Measurements from ENCODE around the gene LRMDA.

The LRMDA gene

DNA sequence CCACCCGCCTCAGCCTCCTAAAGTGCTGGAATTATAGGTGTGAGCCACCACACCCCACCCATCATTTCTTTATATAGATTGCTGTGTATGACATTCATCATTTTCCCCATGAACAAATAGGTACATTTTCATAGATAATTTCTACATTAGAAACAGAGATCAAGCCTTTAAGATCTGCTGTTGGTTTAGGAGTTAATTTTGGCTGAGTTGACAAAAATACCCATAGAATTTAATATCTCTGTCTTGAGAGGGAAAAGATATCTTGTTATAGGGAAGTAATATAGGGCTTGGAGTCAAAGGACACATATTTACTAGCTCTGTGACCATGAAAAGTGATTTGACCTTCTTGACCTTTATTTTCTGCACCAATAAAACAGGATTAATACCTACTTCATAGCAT lies 51.8 kb downstream of the LRMDA start:
- Histone ChIP-seq H3K27ac (ENCODE audit: low read depth, low read length) (no peak overlapping the region), H3K9ac (ENCODE audit: low read depth, low read length) (no peak overlapping the region), H3K4me3 (ENCODE audit: low read length) (no peak overlapping the region), H3K36me3 (ENCODE audit: insufficient read depth, low read length) (no peaks in the 10 kb centered on the region), H3K4me1 (ENCODE audit: insufficient read depth, low read length) (no peaks in the 10 kb centered on the region), H3K9me3 (ENCODE audit: insufficient read depth, low read depth, low read length) (no peaks in the 10 kb centered on the region), H3K27me3 (ENCODE audit: insufficient read depth, low read length) (peaks cover under 1% of the 10 kb centered on the region; the same call in 1 of the 2 replicates)
- WGBS, result 100% methylated on average over 1 of the region's 1 CpG

DNA sequence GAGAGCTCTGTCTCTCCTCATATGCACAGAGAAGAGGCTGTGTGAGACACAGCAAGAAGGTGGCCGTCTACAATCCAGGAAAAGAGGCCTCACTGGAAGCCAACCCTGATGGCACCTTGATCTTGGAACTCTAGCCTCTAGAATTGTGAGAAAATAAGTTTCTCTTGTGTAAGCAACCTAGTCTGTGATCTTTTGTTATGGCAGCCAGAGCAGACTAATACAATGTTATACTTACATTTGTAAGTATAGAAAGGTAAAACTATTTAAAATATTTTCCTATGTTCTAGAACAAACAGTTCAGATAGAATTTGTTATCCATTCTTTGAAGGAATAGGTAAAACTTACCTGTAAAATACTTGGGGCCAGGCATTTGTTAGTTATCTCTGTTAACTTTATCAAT lies 53.3 kb downstream of the LRMDA start:
- Histone ChIP-seq H3K27ac (ENCODE audit: low read depth, low read length) (no peak overlapping the region), H3K36me3 (ENCODE audit: insufficient read depth, low read length) (no peaks in the 10 kb centered on the region), H3K9me3 (ENCODE audit: insufficient read depth, low read depth, low read length) (no peaks in the 10 kb centered on the region), H3K4me3 (ENCODE audit: low read length) (no peak overlapping the region), H3K27me3 (ENCODE audit: insufficient read depth, low read length) (no peaks in the 10 kb centered on the region), H3K4me1 (ENCODE audit: insufficient read depth, low read length) (no peaks in the 10 kb centered on the region), H3K9ac (ENCODE audit: low read depth, low read length) (no peak overlapping the region)
- WGBS, result 96% methylated on average over 1 of the region's 1 CpG

DNA sequence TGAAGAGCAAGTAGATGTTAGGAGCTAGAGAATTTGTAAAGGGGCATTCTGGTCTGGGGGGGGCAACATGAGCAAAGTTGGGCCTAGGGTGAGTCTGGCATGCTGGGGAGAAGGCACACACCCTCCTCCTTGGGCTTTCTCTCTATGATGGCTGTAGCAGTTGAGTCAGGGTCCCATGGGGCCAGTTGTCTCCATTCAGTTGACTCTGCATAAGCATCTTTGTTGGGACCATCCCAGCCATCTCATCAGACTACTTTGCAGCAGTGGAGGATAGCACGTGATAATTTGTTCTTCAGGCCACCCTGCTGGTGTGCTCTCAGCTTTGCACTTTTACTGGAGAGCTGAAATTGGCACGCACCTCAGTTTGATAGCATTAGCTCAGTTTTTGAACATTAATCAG lies 55.2 kb downstream of the LRMDA start:
- H3K9ac ChIP-seq (ENCODE audit: low read depth, low read length), result no peak overlapping the region
- no peaks in the 10 kb centered on the region for H3K9me3 ChIP-seq (ENCODE audit: insufficient read depth, low read depth, low read length)
- 90% methylated on average over 2 of the region's 2 CpGs for WGBS
- H3K4me3 ChIP-seq (ENCODE audit: low read length), result no peak overlapping the region
- H3K36me3 ChIP-seq (ENCODE audit: insufficient read depth, low read length), result no peaks in the 10 kb centered on the region
- no peak overlapping the region for H3K27ac ChIP-seq (ENCODE audit: low read depth, low read length)
- H3K4me1 ChIP-seq (ENCODE audit: insufficient read depth, low read length), result no peaks in the 10 kb centered on the region
- no peaks in the 10 kb centered on the region for H3K27me3 ChIP-seq (ENCODE audit: insufficient read depth, low read length)

DNA sequence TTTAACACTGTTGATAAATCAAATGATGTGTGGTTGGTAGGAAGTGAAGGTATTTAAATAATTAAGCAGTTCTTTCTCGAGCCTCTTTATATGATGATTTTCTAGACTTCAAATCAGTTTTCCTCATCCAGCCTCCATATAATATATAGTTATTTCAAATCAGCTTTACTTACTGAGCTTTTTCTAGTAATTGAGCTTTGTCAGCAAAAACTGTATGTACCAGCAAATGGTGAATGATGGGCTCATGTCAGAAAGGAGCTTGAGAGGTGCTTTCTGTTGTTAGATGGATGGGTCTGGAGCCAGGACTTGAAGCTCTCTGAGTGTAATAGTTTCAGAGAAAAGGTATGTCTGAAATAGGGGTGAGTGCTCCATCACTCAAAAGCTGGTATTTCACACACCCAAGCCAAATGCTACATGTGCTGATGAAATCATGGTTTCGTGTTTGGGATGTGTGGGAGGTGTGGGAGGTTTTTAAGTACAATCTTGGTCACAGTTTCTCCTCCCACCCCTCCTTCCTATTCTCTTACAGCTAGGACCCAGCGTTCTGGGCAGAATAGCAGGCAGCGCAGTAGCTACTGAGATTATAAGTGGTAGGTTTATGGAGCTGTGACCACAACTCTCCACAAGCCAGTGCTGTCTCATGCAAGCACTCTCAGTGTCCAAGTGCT lies 55.8 kb downstream of the LRMDA start:
- Histone ChIP-seq H3K36me3 (ENCODE audit: insufficient read depth, low read length) (no peaks in the 10 kb centered on the region), H3K27me3 (ENCODE audit: insufficient read depth, low read length) (no peaks in the 10 kb centered on the region), H3K4me3 (ENCODE audit: low read length) (no peak overlapping the region), H3K27ac (ENCODE audit: low read depth, low read length) (no peak overlapping the region), H3K9ac (ENCODE audit: low read depth, low read length) (no peak overlapping the region), H3K9me3 (ENCODE audit: insufficient read depth, low read depth, low read length) (no peaks in the 10 kb centered on the region), H3K4me1 (ENCODE audit: insufficient read depth, low read length) (no peaks in the 10 kb centered on the region)
- 94% methylated on average over 2 of the region's 4 CpGs for WGBS

DNA sequence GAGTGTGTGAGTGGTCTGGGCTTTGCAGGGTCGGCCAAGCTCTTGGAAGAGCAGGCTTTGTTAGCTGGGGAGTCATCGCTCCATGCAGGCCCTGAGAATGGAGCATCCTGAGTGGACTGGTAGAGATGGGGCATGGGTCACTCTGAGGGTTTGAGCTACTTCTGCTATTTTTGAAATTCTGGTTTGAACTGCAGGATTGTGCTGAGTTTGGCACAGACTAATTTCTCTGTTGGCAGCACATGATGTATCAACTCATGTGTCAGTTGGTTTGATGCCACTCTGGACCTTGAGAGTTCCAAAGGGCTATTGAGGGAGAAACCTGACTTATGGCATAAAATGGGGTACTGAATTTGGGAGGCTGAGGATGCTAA lies 56.3 kb downstream of the LRMDA start:
- WGBS, result 94% methylated on average over 2 of the region's 2 CpGs
- Histone ChIP-seq H3K4me1 (ENCODE audit: insufficient read depth, low read length) (no peaks in the 10 kb centered on the region), H3K36me3 (ENCODE audit: insufficient read depth, low read length) (no peaks in the 10 kb centered on the region), H3K9ac (ENCODE audit: low read depth, low read length) (no peak overlapping the region), H3K27ac (ENCODE audit: low read depth, low read length) (no peak overlapping the region), H3K27me3 (ENCODE audit: insufficient read depth, low read length) (no peaks in the 10 kb centered on the region), H3K9me3 (ENCODE audit: insufficient read depth, low read depth, low read length) (no peaks in the 10 kb centered on the region), H3K4me3 (ENCODE audit: low read length) (no peak overlapping the region)

DNA sequence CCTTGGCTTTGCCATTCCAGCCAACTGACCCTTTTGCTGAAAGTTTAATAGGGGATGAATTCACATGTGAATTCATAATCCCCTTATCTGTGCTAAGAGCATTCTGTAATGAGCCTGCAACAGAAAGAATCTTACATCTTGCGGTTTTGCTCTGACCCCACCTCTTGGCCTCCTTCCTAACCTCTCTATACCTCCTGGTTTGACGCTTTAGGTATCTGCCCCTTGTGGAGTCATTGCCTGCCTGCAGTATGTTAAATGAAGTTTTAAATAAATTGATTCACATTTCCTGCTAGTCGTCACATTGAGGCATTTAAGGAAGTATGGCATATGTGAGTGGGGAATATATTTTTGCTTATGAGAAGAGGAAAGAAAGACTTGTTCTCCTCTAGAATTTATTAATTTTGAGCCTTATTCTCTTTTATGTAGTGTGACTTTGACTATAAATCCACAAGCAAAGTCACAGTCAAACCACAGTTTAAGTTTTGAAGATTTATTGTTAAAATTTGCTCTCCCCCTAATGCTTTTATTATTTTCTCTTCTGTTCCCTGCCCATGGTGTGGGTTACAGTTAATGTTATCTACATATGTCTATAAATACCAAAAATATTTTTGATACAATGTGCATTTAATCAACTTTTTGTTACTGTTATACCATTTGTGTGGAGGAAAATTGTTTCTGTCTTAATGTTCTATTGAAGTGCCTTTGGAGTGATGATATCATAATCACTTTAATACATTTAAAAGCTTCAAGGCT lies 60.9 kb downstream of the LRMDA start:
- H3K27ac ChIP-seq (ENCODE audit: low read depth, low read length), result no peak overlapping the region
- H3K9ac ChIP-seq (ENCODE audit: low read depth, low read length), result no peak overlapping the region
- no peak overlapping the region for H3K4me3 ChIP-seq (ENCODE audit: low read length)
- WGBS, result 80% methylated on average over 3 of the region's 3 CpGs
- H3K9me3 ChIP-seq (ENCODE audit: insufficient read depth, low read depth, low read length), result no peaks in the 10 kb centered on the region
- H3K4me1 ChIP-seq (ENCODE audit: insufficient read depth, low read length), result no peaks in the 10 kb centered on the region
- no peaks in the 10 kb centered on the region for H3K27me3 ChIP-seq (ENCODE audit: insufficient read depth, low read length)
- no peaks in the 10 kb centered on the region for H3K36me3 ChIP-seq (ENCODE audit: insufficient read depth, low read length)

DNA sequence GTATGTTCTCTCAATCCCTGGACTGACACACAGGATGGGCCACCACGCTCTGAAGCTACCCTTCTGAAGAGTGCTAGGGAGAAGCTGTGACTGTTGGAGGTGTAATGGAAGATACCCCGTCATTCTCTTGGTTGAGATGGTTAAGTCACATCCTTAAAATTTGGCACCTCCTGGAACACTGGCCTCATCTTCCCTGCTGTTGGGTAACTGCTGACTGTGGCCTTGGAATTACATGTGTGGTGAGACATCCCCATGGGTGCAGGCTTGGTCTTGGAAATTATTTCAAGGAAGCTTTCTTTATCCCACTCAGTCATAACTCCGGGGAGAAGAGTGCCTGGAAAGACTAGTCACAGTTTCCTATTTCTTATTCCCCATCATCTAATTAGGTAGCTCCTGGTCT lies 62.0 kb downstream of the LRMDA start:
- Histone ChIP-seq H3K4me3 (ENCODE audit: low read length) (no peak overlapping the region), H3K27ac (ENCODE audit: low read depth, low read length) (no peak overlapping the region), H3K27me3 (ENCODE audit: insufficient read depth, low read length) (no peaks in the 10 kb centered on the region), H3K9me3 (ENCODE audit: insufficient read depth, low read depth, low read length) (no peaks in the 10 kb centered on the region), H3K9ac (ENCODE audit: low read depth, low read length) (no peak overlapping the region), H3K4me1 (ENCODE audit: insufficient read depth, low read length) (no peaks in the 10 kb centered on the region), H3K36me3 (ENCODE audit: insufficient read depth, low read length) (no peaks in the 10 kb centered on the region)
- 94% methylated on average over 3 of the region's 3 CpGs for WGBS

DNA sequence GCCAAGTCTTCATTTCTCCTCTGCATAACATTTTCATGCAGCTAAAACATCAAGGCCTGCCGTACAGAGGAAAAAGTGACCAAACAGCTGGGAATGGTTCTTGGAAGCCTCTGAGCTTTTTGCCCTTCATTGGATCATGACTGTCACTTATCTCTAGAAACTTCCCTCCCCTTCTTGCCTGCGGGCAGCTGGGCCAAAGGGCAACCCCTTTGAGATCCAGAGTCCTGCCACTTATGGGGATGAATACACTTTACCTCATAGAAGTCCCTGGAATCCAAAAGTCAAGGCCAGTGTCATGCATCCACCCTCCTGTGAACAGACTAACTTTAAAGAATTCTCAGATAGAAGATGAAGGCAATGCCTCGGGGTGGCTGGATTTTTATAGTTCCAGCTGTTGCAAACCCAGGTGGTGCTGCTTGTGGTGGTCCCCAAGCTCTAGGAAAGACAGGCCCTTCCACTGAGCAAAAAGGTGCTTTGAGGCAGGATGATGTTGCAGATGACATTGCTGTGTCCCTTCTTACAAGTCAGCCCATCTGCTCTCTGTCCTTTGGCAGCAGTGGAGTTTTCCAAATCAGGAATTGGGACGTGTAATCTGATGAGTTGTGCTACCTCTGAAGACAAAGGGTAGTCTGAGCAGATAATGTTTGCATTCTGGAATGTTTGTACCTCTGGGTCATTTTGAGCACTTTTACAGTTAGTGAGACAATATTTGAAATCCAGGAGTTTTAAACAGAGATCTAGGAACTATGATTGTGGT lies 64.2 kb downstream of the LRMDA start:
- WGBS, result 66% methylated on average over 4 of the region's 4 CpGs
- H3K9me3 ChIP-seq (ENCODE audit: insufficient read depth, low read depth, low read length), result no peaks in the 10 kb centered on the region
- H3K27ac ChIP-seq (ENCODE audit: low read depth, low read length), result no peak overlapping the region
- H3K4me3 ChIP-seq (ENCODE audit: low read length), result no peak overlapping the region
- H3K36me3 ChIP-seq (ENCODE audit: insufficient read depth, low read length), result no peaks in the 10 kb centered on the region
- no peaks in the 10 kb centered on the region for H3K27me3 ChIP-seq (ENCODE audit: insufficient read depth, low read length)
- H3K4me1 ChIP-seq (ENCODE audit: insufficient read depth, low read length), result no peaks in the 10 kb centered on the region
- H3K9ac ChIP-seq (ENCODE audit: low read depth, low read length), result no peak overlapping the region

DNA sequence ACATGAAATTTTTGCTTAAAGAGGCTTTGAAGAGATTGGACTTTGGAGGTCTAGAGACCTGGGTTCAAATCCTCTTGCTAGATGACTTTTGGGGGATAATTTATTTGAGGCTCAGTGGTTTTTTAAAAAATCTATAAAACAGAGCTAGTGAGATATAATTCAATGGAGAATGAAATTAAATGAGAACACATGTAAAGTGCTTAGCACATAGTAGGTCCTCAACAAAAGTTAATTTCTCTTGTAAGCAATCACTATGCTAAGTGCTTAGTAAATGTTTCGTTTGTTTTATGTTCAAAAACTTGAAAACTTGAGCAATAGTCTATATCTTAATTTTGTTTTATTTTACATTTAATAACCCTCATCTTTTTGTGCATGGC lies 64.8 kb downstream of the LRMDA start:
- no peaks in the 10 kb centered on the region for H3K4me1 ChIP-seq (ENCODE audit: insufficient read depth, low read length)
- no peaks in the 10 kb centered on the region for H3K9me3 ChIP-seq (ENCODE audit: insufficient read depth, low read depth, low read length)
- no peak overlapping the region for H3K9ac ChIP-seq (ENCODE audit: low read depth, low read length)
- WGBS, result no CpG with 5 or more reads among the region's 1 CpG
- no peaks in the 10 kb centered on the region for H3K27me3 ChIP-seq (ENCODE audit: insufficient read depth, low read length)
- no peak overlapping the region for H3K4me3 ChIP-seq (ENCODE audit: low read length)
- no peak overlapping the region for H3K27ac ChIP-seq (ENCODE audit: low read depth, low read length)
- no peaks in the 10 kb centered on the region for H3K36me3 ChIP-seq (ENCODE audit: insufficient read depth, low read length)

DNA sequence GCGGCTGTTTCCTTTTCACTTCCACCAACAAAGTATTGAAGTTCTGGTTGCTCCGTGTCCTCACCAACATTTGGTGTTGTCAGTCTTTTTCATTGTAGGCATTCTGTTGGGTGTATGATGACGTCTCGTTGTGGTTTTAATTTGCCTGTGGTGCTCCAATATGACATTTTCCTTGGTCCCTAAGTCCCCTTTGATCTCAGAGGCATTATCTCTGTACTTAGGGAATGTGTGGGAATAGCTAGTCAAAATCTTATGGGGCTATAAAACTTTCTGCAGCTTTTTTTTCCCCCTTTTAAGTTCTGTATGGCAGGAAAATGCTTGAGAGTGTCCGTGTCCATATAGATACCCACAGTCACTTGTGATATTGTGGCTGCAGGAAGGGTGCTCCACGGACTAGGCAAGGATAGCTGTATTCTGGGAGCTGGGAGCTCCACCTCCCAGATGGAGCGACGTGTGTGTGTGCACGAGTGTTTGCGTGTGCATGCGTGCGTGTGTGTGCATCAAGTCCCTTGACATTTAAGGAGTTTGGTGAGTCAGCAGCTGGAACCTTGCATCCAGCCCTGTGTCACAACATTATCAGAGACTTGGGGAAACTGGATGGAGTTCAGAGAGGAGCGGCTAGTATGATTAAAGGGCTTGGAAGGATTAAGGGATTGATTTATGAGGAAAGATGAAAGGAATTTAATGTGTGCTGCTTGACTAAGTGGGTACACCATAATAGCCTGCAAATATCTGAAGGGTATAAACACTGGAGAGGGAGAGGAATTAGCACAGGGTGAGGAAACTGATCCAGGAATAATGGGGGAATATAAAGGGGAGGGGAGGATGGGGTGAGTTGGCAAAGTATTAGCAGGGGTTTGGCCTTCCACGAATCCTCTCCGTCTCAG lies 66.8 kb downstream of the LRMDA start:
- WGBS, result 93% methylated on average over 15 of the region's 15 CpGs
- Histone ChIP-seq H3K4me3 (ENCODE audit: low read length) (no peak overlapping the region), H3K27ac (ENCODE audit: low read depth, low read length) (no peak overlapping the region), H3K4me1 (ENCODE audit: insufficient read depth, low read length) (no peaks in the 10 kb centered on the region), H3K27me3 (ENCODE audit: insufficient read depth, low read length) (no peaks in the 10 kb centered on the region), H3K9me3 (ENCODE audit: insufficient read depth, low read depth, low read length) (no peaks in the 10 kb centered on the region), H3K9ac (ENCODE audit: low read depth, low read length) (no peak overlapping the region), H3K36me3 (ENCODE audit: insufficient read depth, low read length) (no peaks in the 10 kb centered on the region)
